GM10248 (cell line): ENCODE results near the gene DTNBP1.

ENCODE experiments used
- CTCF ChIA-PET: fragments of 300-600 bp; sonication (Branson Sonifier 250); formaldehyde crosslinking; extraction: SDS; loops from one replicate; lab custom pipeline; 2021; ENCODE audit warnings: antibody characterized with exemption; lab: Yijun Ruan, JAX
- POLR2A ChIA-PET: fragments of 350-650 bp; sonication (Branson Sonifier 250); formaldehyde crosslinking; extraction: SDS; loops from one replicate; lab custom pipeline; 2020; ENCODE audit warnings: antibody characterized with exemption; lab: Yijun Ruan, JAX
- DNase-seq: peaks from one replicate; pipeline ENCODE4 v3.0.0; 2012; ENCODE audit errors: extremely low spot score
- TF ChIP-seq, protein P1 (sequence below): IDR thresholded peaks from 2 replicates; pipeline ENCODE4 v1.5.1; 2012; ENCODE audit warnings: mild to moderate bottlenecking, low read depth; ENCODE audit errors: extremely low read depth, missing control alignments, control extremely low read depth

Gene DTNBP1

DNA sequence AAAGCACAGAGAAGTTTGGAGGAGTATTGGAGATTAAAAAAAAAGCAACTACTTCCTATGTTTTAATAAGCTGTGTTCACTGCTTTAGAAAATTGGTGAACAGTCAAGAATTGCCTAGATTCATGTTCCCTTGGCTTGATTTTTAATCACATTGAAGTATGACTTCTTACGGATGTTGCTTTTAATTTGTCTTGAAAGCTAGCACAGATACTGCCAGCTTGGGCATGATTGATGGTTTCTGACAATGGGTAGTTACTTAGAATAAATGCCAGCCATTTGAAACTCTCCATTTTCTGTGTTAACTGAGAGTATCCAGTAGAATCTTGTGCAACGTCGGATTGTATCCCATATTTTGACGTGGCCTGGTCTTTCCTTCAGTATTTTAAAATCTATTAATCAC lies 178.0 kb downstream of the DTNBP1 start:
- TF ChIP-seq, protein P1, sequence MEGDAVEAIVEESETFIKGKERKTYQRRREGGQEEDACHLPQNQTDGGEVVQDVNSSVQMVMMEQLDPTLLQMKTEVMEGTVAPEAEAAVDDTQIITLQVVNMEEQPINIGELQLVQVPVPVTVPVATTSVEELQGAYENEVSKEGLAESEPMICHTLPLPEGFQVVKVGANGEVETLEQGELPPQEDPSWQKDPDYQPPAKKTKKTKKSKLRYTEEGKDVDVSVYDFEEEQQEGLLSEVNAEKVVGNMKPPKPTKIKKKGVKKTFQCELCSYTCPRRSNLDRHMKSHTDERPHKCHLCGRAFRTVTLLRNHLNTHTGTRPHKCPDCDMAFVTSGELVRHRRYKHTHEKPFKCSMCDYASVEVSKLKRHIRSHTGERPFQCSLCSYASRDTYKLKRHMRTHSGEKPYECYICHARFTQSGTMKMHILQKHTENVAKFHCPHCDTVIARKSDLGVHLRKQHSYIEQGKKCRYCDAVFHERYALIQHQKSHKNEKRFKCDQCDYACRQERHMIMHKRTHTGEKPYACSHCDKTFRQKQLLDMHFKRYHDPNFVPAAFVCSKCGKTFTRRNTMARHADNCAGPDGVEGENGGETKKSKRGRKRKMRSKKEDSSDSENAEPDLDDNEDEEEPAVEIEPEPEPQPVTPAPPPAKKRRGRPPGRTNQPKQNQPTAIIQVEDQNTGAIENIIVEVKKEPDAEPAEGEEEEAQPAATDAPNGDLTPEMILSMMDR, result no peak
- ChIA-PET CTCF (no interaction called here), POLR2A (no interaction called here)
- no peak for DNase-seq

DNA sequence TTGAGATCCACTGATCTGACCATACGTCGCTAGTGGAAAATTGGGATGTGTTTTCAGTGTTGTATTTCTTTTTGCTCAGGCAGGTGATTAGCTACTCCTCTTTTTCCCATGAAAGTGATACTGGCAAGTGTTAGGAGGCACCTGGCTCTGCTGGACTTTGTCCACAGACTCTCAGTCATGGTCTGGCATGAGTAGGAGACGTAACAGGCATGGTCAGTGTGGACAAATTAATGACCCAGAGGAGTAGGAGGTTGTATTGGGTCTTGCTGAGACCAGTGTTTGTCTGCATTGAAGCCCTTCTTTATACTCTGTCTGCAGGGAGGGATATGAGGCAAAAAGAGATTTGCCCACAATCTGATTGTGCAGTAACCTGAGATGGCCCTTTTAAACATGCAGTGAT lies 178.7 kb downstream of the DTNBP1 start:
- DNase-seq, result no peak
- TF ChIP-seq, protein P1, result no peak
- POLR2A ChIA-PET, result no interaction called here
- CTCF ChIA-PET, result no interaction called here

DNA sequence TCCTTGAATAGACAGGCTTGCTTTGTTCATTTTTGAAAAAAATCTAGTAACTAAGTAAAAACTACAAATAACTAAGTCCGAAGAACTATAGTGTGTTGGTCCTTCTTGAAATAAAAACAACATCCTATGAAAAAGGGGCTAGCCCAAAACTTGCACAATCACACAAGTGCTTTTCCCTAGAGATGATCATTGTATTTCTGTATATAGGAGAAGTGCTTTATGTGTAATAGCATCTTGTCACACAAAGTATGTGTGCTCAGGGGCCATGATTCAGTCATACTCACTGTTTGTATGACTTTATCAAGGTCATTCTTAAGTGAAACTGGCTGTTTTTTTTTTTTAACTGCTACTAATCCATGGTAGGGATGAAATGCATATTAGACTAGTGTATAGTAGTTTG lies 179.8 kb downstream of the DTNBP1 start:
- ChIA-PET CTCF (no interaction called here), POLR2A (no interaction called here)
- DNase-seq, result no peak
- TF ChIP-seq, protein P1, result no peak

DNA sequence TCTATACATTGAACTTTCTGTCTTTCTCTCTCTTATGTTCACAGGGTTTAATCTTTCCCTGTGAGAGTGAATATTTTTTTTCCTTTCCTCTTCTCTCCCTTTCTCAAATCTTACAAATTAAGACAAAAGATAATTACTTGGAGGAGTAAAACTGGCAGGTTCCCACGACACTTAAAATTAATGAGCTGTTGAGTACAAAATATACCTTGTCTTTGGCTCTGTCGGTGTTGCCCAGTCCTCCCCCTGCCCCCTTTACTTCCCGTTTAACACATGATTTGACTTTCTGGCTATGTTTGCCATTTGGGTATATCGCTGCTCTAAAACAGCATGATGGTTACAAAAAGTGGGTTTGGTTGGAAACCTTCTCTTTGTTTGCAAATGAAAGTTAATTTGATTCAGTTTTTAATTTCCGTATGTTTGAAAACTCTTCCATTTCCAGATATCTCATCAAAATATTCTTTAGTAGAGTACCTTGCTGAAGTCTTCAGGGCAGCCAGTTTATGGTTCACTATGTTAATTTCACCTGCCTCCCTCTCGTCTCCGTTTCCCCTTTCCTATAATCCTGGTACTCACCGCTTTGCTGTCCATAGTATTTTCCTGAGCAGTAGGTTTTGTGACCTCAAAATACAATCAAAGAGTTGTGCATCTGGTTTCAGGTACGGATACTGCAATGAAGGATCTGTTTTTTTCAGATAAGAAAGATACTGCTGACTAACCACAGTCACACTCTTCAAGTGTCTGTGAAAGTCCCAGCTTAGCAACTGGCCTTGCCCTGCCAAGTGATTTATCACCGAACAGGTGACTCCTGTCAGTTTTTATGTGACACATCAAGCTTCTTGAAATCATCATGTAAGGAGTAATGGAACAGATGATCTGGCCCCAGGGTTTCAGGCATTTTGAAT lies 181.2 kb downstream of the DTNBP1 start:
- ChIA-PET CTCF (interaction anchor here (0.7 to 1.8 kb wide), 5 partner anchors 9 to 194 kb away, joined by 3 to 7 read pairs (median 3); no protein-coding TSS in a partner anchor), POLR2A (no interaction called here)
- peak; percentile 39 for DNase-seq
- TF ChIP-seq, protein P1, result no peak

DNA sequence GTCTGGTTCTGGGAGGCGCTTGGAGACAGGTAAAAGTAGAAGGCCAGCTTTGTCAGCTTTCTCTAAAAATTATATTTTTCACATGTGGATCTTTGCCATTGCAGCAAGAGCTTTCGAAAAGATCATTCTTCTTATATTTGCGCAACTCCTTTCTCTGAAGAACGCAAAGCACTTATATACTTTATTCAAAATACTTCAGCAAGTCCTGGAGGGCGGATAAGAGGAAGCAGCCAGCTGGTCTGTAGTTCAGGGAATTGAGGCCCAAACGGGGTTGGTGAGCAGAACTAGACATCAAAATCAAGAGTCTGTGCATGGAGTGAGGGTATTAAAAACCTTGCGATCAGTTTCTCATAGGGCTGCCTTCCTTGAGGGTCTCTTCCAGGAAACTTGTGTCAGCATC lies 182.3 kb downstream of the DTNBP1 start:
- no peak for DNase-seq
- CTCF ChIA-PET, result interaction anchor here (1.1 to 1.8 kb wide), 4 partner anchors 9 to 12 kb away, joined by 3 to 7 read pairs (median 6); no protein-coding TSS in a partner anchor
- POLR2A ChIA-PET, result no interaction called here
- TF ChIP-seq, protein P1, result no peak

DNA sequence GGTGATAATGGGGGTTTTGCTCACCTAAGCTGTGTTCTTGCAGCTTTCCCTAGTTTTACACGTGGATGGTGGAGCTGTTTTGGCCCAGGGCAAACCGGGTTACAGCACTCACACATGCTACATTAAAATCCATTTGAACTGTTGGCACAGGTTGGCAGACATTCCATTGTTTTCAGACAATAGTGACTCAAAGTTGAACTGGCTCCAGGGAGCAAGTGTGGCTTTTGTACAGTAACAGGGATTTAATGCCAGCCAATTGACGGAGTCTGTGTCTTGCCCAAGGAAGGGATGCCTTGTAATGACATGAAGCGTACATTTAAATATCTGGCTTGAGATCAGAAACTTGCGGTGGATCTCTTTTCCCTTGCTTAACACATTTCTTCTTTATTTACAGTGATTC lies 183.1 kb downstream of the DTNBP1 start:
- CTCF ChIA-PET, result interaction anchor here (1.6 to 1.8 kb wide), 2 partner anchors 11 kb away, joined by 5 to 7 read pairs; no protein-coding TSS in a partner anchor
- TF ChIP-seq, protein P1, result no peak
- POLR2A ChIA-PET, result no interaction called here
- DNase-seq, result no peak
